PFSK-1 (cell line): ENCODE data around the gene ATP6V1G2.

Experiments
- FOXP2 ChIP-seq: optimal IDR thresholded peaks from 2 replicates; pipeline ENCODE3; 2011; ENCODE audit warnings: borderline replicate concordance, control low read depth, inconsistent platforms; ENCODE audit not compliant: insufficient read depth; ENCODE audit errors: extremely low read length, extremely low read depth
- POLR2AphosphoS5 ChIP-seq: IDR thresholded peaks from 2 replicates; pipeline ENCODE4 v1.6.1; 2012; ENCODE audit warnings: low read depth, mild to moderate bottlenecking, control low read depth, low read length, moderate library complexity
- SIN3A ChIP-seq: IDR thresholded peaks from 2 replicates; pipeline ENCODE4 v1.6.1; 2012; ENCODE audit warnings: mild to moderate bottlenecking, low read length, moderate library complexity, borderline replicate concordance; ENCODE audit not compliant: insufficient read depth
- TAF1 ChIP-seq: IDR thresholded peaks from 2 replicates; pipeline ENCODE4 v1.6.1; 2012; ENCODE audit warnings: low read length, control low read depth, borderline replicate concordance; ENCODE audit not compliant: insufficient read depth
- TF ChIP-seq, protein P1 (sequence below), 2 experiments: IDR thresholded peaks; 2 replicates each; pipeline versions ENCODE4 v1.6.1 to v1.8.0; 2011 to 2012; ENCODE audit warnings: low read depth in 2 of 2, low read length in 2 of 2, control low read depth in 1 of 2, inconsistent platforms in 1 of 2, mild to moderate bottlenecking in 1 of 2, moderate library complexity in 1 of 2; ENCODE audit not compliant: insufficient read depth in 1 of 2

DNA sequence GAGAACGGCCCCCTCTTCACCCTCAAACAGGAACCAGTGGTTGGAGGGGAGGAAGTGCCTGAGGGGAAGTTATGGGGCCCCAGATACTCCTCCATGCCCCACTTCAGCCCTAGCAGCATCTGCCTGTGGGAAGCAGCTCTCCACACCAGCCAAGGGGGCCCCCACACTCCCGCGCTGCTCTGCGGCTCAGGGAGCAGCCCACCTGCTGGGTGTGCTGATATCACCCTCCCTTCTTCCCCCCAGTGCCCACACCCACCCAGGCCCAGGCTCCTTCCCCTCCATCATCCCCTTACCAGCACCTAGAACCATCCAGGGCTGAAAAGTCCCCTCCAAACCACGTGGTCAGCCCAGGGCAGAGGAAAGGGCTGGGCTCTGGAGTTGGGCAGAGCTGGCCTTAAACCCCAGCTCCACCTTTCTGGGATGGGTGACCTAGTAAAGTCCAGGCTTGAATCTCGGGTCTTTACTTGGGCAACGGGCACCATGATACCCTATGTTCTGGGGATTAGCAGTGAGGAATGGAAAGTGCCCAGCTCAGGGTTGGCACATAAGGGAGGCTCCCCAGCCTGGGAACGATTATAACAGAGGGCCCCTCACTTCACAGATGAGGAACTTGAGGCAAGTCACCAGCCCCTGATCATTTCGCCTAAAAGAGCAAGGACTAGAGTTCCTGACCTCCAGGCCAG, 40.3 kb upstream of the ATP6V1G2 start:
- TF ChIP-seq SIN3A = no peak
- TF ChIP-seq, protein P1, sequence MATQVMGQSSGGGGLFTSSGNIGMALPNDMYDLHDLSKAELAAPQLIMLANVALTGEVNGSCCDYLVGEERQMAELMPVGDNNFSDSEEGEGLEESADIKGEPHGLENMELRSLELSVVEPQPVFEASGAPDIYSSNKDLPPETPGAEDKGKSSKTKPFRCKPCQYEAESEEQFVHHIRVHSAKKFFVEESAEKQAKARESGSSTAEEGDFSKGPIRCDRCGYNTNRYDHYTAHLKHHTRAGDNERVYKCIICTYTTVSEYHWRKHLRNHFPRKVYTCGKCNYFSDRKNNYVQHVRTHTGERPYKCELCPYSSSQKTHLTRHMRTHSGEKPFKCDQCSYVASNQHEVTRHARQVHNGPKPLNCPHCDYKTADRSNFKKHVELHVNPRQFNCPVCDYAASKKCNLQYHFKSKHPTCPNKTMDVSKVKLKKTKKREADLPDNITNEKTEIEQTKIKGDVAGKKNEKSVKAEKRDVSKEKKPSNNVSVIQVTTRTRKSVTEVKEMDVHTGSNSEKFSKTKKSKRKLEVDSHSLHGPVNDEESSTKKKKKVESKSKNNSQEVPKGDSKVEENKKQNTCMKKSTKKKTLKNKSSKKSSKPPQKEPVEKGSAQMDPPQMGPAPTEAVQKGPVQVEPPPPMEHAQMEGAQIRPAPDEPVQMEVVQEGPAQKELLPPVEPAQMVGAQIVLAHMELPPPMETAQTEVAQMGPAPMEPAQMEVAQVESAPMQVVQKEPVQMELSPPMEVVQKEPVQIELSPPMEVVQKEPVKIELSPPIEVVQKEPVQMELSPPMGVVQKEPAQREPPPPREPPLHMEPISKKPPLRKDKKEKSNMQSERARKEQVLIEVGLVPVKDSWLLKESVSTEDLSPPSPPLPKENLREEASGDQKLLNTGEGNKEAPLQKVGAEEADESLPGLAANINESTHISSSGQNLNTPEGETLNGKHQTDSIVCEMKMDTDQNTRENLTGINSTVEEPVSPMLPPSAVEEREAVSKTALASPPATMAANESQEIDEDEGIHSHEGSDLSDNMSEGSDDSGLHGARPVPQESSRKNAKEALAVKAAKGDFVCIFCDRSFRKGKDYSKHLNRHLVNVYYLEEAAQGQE (IDR thresholded peaks at IDR 0.05; ENCODE audit: insufficient read depth in 1 of 2, low read depth in 2 of 2, low read length in 2 of 2) = no peak
- TF ChIP-seq POLR2AphosphoS5 = no peak
- TF ChIP-seq TAF1 = no peak
- TF ChIP-seq FOXP2 = no peak
